SKM-1 treated with dmso at 0.1 percent for 144 hours (cell line): ENCODE data around the gene ANKRD36C.
"Not testable (repeated sequence)": the region's sequence is repeated elsewhere in the genome, so short reads cannot be mapped to it uniquely, and the experiment has no call there.

Source experiments
- DNase-seq: peaks from one replicate; lab custom pipeline; 2025; ENCODE audit not compliant: unreplicated experiment; lab: John Stamatoyannopoulos, UW

ANKRD36C gene

DNA sequence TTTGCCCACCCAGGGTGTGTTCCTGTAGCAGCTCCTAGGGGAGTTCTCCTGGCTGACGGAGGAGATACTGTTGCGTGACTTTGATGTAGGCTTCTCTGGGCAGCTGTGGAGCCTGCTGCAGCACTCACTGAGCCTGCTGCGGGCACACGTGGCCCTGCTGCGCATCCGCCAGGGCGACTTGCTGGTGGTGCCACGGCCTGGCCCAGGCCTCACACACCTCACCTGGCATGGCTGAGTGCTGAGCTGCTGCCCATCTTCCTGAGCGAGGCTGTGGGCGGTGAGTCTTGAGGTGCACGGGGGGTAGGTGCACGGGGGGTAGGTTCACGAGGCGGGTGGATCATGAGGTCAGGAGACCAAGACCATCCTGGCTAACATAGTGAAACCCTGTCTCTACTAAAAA, 191.7 kb downstream of the ANKRD36C start:
- DNase-seq, result no peak

DNA sequence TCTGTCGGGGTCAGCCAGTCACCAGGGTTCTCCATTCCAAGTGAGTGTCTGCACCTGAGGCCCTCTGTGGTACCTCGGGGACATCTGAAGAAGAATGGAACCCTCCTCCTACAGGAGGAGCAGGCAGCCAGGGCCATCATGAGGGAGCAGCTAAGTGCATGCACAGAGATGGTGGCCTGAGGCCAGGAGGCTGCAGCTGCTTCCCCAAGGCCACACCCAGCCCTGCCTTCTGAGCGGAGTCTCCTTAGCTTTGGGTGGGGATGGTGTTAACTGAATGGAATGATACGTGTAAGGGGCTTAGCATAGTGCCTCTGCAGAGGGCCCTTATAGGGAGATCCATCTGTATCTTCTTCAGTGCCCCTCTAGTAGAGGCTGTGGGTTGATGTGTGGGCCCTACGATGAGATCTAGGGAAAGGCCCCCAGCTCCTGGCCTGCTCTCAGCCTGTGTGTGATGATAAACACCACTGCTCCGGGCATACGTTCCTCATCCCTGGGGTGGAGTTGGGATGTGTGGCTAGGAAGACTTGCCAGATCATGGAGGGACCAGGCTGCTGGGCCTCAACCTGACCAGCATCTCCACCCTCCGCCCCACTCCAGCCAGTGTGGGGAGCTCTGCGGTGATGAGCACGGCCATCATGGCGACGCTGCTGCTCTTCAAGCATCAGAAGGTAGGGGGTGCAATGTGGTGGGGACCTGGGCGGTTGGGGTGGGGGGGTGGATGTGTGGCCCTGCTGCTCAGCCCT, 192.3 kb downstream of the ANKRD36C start:
- DNase-seq, result not testable (repeated sequence)

DNA sequence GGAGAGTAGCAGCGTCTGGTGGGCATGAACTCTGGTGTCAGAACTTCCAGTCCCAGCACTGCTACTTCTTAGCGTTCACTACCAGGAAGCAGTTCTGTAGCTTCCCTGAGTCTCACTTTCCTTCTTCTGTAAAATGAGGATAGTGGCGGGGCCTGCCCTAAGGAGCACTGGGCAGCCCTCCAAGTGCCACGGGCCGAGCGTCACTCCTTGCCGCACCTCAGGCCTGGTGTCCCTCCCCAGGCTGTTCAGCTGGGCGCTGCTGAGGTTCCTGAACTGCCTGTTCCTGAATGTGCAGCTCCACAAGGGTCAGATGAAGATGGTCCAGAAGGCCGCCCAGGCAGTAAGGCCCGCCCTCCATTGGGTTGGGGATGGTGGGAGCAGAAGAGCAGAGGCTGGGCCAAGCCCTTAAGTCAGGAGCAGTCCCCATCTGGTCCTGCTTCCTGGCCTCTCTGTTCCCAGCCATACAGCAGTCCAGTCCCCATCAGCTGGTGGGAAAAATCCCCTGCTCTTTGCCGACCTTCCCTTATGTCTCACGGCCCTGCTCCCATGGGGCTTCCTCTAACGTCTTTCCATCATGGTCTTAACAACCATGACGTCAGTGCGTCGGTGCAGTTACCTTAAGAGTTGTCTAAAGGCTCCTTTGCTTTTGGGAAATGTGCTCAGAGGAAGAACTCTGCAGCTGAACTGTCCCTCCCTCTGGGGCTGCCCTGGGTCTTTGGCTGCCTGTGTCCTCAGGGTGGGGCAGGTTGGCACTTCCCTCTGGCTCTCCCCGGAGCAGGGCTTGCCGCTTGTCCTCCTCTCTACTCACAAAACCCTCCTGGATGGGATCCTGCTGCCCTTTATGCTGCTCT, 195.2 kb downstream of the ANKRD36C start:
- not testable (repeated sequence) for DNase-seq

DNA sequence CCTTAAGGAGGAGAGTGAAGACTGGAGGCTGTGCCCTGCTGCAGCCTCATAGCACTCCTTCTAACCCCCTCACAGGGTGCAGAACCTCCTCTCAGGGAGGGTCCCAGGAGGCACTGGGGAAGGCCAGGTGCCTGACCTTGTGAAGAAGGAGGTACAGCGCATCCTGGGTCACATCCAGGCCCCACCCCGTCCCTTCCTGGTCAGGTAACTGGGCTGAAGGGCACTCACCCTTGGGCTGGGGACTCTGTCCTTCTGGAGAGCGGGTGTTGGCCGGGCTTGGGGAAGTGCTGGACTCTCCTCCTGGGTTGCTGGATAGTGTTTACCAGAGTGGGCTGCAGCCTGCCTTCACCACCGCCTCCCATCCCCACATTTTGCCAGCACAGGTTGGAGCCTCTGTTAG, 197.7 kb downstream of the ANKRD36C start:
- DNase-seq, result not testable (repeated sequence)

DNA sequence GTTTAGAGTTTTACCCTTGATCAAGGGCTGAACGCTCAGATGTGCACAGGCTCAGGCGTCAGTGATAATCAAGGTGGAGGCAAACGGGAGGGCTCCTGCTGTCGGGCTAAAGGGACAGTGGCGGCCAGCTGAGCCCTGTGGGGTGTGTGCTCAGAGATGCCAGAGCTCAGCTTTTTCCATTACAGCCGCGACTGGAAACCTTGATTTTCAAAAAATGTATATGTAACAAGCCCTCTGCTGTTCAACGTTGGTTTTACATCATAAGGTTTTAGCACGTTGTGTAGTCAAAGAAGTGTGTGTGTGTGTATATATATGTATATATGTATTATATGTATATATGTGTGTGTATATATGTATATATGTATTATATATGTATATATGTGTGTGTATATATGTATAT, 201.4 kb downstream of the ANKRD36C start:
- DNase-seq, result not testable (repeated sequence)

DNA sequence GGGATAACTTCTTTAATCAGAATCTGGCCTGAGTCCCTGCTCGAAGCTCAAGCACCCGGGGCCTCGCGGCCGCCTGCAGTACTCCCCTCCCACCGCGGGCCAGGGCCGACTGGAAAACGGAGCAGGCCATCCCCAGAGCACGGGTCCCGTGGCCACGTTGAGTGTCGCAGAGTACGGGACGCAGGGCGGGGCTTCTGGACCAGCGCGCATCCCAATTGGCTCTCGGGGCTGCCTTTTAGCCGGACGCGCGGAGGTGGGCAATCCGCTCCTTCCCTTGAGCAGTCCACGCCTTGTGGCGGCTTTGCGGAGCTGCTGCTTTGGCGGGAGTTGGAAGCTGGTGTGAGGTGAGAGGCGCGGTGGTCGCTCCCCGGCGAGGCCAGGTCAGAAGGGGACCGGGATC, 202.2 kb downstream of the ANKRD36C start:
- not testable (repeated sequence) for DNase-seq

DNA sequence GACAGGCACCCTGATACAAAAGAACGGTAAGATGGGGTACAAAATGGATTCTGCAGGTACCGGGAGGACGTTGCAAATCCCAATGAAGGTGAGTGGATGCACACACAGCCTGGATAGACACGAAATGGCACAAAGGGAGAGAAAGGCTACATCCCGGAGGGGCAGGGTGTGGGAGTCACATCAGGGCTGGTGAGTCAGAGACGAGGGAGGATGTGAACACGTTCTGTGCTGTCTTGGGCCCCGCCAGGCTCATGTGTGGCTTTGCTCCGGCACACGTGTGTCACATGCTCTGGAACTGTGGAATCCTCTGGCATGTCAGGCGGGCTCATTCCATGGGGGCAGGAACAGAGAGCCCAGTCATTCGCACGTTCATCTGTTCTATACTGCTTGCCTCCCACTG, 203.0 kb downstream of the ANKRD36C start:
- not testable (repeated sequence) for DNase-seq
